ENCODE measurements around the gene RASA2.

GRCh38 chr3:141459008-141459407 is 27.8 kb upstream of the RASA2 start:
- TF ChIP-seq CTCF (optimal IDR thresholded peaks at IDR 0.05 in 1 of 3, IDR thresholded peaks at IDR 0.05 in 1 of 3, conservative IDR thresholded peaks at IDR 0.05 in 1 of 3; ENCODE audit: extremely low read depth in 1 of 3, insufficient read depth in 2 of 3, low read length in 3 of 3) (no peak), EZH2 (IDR thresholded peaks at IDR 0.05; ENCODE audit: low read length) (no peak)
